Measurements from ENCODE around the gene MPPED1.

Gene MPPED1

DNA sequence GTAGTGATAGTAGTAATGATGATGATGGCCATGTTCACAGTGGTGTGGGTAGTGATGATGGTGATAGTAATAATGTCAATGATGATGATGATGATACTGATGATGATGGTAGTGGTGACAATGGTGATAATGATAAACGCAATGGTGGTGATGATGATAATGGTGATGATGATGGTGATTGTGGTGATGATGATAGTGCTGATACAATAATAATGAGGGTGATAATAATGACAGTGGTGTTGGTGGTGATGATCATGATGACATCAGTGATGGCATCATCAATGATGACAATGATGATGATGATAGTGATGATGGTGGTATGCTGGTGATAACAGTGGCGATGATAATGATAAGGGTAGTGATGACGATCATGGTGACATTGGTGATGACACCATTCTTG lies 92.3 kb downstream of the MPPED1 start:
- no peak for DNase-seq

DNA sequence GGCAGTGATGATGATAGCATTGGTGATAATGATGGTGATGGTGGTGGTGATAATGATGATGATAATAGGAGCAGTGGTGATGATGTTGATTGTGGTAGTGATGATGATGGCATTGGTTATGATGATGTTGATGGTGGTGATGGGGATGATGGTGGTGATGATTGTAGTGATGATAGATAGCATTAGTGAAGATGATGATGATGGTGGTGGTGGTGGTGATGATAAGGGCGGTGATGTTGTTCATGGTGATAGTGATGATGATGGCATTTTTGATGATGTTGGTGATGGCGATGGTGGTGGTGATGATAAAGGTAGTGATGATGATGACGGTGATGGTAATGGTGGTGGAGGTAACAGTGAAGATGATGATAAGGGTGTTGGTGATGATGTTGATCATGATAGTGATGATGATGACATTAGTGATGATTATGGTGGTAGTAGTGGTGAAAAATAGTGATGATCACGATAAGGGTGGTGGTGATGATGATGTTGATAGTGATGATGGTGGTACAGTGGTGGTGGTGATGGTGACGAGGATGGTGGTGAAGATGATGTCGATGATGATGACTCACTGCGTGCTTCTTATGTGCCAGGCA lies 93.0 kb downstream of the MPPED1 start:
- DNase-seq: no peak

DNA sequence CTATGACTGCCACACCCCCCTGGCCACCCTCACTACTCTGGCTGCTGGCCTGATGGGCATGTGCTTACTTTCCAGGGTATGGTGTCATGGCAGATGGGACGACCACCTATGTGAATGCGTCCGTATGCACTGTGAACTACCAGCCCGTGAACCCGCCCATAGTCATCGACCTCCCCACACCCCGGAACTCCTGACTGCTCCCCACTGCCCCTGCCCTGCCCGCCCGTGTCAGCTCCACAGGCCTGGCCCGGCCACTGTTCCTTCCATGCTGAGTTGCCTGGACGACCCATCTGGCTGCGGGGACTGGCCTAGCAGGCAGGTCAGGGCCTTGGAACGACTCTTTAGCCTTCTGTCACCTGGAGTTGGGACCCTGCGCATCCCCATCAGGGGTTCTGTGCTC lies 93.6 kb downstream of the MPPED1 start:
- no peak for DNase-seq

DNA sequence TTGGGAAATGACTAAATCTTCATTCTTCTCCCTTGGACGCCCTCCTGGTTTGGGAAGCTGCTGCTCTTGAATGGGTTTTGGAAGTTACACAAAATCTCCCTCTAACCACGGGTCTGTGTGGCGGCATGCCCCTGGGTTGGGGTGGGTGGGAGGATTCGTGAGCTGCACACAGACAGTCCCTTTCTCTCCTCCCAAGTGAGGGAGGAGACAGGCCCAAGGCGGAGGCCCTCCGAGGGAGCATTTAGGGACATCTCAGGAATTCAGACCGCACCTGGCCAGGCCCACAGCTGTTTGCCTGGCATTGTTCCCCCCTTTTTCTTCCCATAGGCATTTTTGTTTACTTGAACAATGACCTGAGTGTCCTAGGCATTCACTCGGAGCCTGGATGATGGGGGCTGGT lies 94.1 kb downstream of the MPPED1 start:
- no peak for DNase-seq

DNA sequence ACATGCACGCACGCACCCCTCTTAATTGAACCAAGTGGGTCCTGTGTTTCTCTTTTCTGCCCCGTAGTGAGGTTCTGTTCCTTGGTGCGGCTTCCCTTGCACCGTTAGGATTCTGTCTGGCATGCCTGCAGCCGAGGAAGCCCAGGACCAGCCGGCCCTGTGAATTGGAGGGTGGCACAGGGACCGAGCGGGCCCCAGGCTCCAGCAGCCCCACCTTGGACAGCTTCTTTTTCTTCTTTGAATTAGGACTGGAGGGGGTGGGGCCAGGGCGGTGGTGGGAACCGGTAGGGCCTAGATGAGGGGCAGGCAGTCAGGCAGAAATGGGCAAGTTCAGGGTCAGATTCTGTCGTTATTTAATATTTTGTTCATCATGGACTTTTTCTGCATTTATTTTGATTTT lies 94.7 kb downstream of the MPPED1 start:
- DNase-seq: no peak

DNA sequence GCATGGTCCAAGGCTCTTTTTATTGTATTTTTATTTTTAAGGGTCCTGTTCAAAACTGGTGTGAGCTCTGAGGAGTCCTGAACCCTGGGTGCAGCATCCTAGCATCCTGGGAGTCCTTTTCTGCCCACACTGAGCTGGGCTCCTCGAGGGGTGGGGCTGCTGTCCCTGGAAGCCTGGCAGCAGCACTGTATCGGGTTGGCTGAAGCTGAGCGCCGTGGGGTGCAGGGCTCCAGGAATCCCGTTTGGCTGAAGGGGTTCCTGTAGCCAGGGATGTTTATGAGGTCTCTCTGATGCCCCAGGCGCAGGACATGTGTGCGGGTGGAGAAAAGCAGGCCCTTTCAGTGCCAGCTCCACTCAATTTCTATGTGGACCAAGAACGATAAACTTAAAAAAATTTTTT lies 95.4 kb downstream of the MPPED1 start:
- no peak for DNase-seq

DNA sequence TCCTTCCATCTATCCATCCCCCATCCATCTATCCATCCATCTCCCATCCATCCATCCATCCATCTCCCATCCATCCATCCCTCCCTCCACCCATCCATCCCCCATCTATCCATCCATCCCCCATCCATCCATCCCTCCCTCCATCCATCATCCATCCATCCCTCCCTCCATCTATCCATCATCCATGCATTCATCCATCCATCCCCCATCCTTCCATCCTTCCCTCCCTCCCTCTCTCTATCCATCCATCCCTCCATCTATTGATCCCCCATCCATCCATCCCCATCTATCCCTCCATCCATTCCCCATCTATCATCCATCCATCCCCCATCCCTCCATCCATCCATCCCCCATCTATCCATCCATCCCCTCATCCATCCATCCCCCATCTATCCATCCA lies 96.7 kb downstream of the MPPED1 start:
- no peak for DNase-seq

DNA sequence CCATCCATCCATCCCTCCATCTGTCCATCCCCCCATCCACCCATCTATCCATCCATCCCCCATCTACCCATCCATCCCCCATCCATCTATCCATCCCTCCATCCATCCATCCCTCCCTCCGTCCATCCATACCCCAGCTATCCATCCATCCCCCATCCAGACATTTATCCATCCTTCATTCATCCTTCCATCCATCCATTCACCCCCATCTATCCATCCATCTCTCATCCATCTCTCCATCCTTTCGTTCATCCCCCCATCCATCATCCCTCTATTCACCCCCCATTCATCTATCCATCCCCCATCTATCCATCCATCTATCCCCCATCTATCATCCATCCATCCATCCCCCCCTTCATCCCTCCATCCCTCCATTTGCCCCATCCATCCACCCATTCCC lies 97.5 kb downstream of the MPPED1 start:
- no peak for DNase-seq

DNA sequence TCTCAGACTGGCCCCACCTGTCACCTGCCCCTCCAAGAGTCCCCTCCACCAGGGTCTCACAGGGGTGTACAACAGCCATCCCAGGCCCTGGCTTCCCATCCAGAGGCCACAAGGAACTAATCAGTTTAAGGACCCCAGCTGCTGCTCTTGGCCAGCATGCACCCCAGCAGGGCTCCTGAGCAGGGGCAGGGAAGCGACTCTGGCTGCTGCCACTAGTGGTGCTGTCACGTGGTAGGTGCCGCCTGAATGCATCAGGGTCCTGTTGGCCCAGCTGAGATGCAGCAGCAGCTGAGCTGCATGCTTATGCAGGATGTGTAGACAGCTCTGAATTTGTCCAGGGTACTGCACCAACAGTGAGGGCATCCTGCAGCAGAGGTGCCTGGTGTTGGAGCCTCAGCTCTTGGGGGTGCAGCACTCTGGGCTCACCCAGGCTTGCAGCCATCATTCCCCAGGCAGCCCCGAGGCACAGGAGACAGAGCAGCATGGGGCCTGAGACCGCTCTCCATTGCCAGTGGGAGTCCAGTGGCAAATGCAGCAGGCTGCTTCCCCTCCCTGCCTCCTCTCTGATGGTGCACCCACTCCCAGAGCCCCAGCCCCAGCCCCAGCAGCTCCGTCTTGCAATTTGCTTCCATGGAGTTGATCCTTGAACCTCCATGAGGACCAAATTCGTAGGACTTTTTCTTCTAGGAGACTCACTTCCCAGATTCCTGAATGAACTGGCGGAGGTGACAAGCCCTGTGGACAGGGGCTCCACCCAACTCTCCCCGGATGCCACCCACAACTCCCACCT lies 98.7 kb downstream of the MPPED1 start:
- no peak for DNase-seq

DNA sequence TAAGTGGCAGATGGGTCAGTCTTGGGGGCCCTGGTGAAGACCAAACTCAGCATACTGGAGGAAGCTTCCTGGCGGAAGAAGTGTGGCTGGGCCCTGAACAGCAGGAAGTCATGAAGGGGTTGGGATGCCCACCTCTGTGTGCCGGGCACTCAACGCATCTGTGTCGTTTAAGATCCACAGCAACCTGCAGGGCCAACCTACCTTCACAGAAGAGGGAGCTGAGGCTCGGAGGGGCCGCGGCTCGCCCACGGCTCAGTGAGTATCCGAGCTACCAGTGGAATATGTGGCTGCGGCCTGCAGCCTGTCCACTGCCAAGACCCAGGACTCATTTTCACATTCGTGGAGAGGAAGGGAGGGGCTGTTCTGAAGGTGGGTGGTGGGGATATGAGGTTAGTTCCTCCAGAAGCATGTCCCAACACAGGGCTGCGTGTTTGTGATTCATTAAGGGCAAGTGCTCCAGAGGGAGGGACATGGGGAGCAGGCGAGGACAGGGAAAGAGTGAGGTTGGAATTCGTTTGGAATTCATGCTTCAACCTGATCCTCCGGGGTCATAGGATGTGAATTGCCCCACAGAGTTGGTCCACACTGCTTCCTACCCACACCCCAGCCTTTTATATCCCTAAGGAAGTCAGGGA lies 99.6 kb downstream of the MPPED1 start:
- DNase-seq: no peak

DNA sequence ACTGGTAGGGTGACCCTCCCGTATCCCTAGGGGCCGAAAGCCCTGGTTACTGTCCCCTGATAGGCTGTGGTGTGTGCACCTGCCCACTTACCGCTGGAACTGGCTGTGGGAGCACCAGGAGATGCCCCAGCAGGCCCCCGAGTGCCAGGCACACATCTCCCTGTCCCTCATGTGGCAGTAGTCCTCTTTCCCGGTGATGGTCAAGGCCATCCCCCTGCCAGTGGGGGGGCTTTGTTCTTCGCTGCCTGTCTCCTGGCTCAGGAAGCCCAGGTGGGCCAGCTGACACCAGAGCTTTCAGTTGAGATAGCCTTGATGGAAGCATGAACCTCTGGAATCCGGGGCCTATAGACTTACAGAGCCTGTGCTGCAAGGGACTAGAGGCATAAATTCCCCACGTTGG lies 100.5 kb downstream of the MPPED1 start:
- no peak for DNase-seq

DNA sequence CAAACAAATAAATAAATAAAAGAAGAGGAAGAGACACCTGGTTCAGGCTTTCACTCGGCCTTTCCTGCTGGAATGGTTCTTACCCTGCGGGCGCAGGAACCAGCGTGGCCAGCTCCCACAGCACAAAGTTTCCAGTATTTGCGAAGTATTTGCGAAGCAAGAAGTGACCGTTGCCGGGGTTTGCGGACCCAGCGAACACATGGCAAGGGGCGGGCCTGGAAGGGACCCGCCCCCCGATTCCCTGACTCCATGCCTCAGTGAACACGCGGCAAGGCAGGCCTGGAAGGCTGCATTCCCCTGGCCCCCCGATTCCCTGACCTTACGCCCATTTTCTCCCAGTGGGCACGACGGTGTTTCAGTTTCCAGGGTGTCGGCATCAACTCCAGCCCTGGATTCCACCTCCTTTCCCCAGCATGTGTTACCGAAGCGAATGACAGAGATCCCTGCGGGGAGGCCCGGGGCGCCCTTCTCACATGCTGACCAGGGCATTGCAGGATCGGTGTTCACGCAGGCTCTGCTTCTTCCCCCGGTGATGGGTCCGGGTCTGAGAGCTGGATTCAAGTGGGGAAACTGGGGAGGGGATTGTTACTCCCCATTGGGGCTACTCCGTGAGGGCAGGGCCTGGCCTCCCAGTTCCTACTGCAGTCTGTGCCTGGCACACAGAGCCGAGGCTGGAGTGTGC lies 102.8 kb downstream of the MPPED1 start:
- no peak for DNase-seq

DNA sequence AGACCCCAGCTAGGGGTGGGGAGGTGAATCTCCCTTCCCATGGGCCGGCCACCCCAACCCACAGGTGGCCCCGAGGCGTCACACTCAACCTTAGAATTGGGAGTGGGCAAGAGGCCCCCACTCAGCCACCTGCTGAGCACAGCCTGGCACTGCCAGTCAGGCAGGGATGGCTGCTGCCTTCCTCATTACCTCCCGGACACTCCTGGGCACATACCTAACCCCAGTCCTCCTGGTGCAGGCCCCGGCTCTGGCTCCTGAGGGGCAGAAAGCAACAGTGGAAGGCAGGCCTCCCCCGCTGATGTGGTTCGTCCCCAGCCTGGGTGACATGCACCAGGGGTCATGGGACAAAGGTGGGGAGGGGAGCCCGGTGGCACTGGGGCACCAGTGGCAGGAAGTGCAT lies 103.6 kb downstream of the MPPED1 start:
- DNase-seq: no peak

DNA sequence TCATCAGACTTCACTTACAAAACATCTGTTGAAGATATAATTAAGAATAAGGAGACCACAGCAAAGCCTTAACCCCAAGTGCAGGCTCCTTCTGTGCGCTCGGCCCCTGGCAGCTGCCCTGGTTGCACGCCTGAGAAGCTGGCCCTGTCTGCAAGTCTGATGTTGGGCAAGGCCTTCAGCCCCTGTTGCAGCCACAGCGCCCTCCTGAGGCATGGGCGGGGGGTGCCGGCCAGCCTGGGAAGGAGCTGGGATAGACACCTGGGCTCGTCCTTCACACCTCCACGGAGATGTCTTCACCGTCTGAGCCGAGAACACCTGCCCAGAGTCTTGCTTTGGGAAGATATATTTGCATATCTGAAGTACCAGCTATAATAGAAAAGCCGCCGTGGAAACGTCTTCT lies 104.1 kb downstream of the MPPED1 start:
- no peak for DNase-seq

DNA sequence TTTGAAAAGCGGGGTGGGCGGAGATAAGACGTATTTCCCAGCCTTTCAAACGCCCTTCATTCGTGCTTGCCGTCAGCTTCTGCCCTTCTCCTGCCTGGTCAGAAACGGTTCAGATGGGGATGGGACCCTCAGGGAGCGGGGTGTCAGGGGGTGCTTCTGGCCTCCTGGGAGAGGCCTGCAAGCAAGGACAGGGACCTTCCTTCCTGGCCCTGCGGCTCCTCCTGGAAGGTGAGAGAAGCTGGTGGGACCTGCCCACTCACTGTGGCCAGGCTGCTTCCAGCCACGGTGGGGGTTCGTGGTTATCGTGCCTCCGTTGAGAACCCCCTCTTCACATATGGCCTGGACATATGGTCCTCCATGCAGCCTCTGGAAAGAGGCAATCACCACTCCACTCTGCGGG lies 104.6 kb downstream of the MPPED1 start:
- DNase-seq: no peak

DNA sequence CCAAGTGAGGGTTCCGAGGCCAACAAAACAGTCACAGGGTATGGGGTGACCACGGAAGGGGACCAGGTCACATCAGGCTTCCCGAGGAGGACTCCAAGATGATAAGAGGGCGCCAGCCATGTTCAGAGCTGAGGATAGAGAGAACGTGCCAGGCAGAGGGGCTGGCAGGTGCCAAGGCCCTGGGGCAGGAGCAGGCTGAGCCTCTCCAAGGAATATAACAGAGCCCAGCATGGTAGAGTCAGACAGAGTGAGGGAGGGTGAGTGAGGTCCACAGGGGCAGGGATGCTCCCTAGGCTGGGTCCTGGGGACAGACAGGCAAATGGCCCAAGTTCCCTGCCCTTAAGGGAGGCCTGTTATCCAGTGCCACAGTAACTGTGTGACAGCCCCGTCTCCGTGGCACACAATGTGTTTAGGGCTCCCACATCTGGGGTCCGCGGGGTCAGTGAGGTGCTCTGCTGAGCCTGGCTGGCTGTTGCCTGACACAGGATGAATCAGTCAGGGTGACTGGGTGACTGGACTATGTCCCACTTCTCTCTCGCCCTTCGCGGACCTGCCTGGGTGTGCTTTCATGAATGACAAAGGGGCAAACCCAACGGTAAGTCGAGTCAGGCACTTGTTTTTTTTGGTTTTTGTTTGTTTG lies 105.3 kb downstream of the MPPED1 start:
- DNase-seq: no peak

DNA sequence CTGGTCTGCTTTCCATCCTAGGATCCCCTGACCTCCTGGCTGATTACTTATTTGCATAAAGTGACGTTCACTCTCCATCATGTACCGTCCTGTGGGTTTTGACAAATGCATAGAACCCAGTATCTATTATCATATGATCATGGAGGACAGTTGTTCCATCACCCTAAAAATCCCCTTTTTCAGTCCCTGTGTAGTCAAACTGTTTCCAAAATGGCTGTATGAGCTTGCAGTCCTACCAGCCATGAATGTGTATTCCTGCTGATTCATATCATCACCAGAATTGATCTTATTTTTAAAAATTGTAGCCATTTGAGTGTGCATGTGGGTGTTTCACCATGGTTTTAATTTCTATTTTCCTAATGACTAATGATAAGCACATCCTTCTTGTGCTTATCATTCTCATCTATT lies 108.8 kb downstream of the MPPED1 start:
- no peak for DNase-seq

DNA sequence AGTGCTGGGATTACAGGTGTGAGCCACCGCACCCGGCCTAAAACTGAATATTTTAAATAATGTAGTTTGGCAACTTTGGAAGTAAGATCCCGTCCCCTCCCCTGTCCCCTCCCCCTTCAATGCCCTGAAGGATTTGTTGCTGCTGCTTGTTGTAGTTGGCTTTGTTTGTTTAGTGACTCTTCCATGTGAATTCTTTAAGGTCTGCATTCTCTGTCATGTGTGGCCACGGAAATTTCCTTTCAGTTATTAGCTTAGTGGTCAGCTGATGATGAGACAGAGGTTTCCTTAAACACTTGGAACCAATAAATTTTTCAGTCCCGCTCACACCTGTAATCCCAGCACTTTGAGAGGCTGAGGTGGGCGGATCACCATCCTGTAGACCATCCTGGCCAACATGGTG lies 109.9 kb downstream of the MPPED1 start:
- no peak for DNase-seq

DNA sequence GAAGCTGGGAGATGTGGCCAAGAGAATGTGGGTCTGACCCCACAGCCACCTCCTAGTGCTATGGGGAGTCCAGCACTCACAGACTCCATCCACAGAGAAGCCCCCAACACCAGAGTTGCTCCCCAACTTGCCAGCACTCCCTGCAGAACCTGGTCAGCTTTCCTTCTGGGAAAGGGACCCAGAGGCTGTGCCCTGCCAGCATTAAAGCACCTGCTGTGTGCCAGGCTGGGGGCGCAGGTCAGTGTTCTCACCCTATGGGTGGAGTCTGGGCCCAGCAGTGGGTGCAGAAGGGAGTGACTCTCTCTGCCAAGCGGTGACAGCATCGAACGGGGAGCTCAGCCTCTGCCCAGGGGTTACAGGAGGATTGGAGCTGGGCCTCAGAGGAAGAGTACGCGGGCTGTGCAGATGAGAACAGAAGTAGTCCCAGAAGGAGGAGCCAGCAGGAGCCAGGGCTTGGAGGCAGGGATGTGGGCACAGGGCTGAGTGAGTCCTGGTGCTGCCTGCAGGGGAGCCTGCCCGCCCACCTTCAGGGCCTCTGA lies 114.4 kb downstream of the MPPED1 start:
- no peak for DNase-seq

DNA sequence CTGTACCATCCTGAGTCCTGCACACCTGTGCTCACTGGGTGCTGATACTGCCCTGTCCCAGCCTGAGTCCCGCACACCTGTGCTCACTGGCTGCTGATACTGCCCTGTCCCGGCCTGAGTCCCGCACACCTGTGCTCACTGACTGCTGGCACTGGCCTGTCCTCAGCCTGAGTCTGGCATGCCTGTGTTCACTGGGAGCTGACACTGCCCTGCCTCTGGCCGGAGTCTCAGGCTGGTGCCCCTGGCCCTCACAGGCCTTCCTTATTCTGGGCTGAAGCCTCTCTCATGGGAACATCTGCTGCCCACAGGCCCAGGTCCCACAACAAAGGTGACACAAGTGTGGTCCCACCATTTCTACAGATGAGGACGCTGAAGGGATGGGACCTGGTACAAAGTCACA lies 115.1 kb downstream of the MPPED1 start:
- no peak for DNase-seq

DNA sequence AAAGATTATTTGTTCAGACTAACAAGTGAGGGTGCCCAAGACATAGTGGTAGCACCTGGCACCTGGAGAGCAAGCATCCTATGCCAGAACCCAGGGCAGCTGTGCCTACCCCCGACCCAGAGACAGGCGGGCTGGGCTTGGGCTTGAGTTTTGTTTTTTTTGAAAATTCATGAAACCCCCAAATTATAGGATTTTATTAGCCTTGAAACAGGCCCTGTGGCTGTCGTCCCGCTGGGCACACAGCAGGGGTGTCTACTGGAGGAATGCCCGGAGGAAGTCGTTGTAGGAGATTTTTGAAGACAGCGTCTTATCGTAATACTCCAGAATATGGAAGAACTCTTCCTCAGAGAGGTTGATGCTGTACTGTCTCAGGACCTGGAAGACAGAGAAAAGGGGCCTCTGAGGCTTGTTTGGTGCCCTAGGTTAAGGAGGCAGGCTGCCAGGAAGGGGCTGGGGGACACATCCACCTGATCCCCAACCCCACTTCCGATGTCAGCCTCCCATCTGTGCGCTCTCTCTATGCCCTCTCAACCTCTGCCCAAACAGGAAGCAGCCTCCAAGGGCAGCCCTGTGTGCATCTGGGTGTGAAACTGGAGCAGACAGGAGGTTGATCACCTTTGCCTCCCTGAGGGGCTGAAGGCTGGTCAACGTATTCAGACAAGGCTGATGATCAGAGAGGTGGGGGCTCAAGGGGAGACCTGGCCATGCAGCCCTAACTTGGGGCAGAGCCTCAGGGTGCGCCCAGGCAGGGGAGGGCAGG lies 117.0 kb downstream of the MPPED1 start:
- DNase-seq: no peak

DNA sequence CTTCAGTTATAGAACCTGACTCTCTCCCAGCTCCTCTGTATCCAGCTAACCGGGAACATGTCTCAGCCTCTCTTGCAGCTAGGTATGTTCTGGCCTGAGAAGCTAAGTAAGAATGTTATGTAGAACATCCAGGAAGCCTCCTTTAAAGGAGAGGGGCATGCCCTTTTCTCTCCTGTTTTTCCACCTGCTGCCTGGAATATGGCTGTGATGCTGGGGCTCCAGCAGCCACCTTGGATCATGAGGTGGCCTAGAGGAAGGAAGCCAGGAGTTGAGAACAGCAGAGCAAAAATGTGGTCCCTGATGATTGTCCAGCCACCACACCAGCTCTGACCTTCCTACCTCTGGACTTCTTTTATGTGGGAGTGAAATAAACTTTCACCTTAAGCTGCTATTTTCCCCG lies 117.6 kb downstream of the MPPED1 start:
- no peak for DNase-seq
